Stimulated activated CD8-positive, alpha-beta memory T cell treated with anti-CD3 and anti-CD28 coated beads, Interleukin-2, amount 100 ng/mL, for 48 hours (primary cell): ENCODE data around the gene LAMB4.

ENCODE experiments used
- DNase-seq, 2 donors: peaks; one replicate each; pipeline ENCODE4 v3.0.0-alpha.2; 2020; ENCODE audit warnings: low read depth in 2 of 2

Gene LAMB4

DNA sequence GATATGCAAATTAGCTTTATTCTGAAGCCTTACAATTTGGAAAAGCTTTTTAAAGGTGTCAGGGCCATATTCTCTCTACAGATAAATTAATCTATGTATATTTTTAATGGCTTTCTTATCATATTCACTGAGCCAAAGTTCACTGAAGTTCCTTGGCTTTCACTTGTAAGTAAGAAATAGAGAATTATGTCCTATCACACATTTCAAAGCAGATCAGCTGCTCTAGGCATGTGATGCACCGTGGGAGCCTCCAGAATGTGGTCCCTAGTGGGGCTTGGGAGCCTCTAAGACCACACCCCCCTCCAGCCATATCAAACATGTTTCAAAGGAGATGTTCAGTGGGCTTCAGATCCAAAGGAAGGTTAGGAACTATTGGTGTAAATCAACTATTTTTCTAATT, 51.5 kb downstream of the LAMB4 start:
- DNase-seq = no peak

DNA sequence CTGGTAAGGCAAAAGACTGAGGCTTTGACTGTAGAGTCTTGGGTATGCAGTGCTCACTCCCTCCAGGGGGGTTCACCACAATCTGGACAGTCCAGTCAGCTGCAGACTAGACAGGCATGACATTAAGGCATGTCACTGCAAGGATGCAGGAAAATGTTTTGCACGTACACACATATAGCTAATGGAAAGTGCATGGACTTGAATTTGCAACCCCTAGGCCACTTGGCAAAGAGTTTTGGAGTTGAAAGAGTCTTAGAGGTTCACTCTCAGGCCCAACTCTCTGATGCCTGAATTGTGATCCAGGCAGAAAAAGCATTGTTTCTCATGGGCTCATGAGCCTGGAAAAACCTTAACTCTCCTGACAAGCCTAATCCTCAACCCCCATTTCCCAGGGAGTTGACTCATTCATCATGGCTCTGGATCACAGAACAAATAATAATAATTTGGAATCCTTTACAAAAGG, 51.9 kb downstream of the LAMB4 start:
- no peak for DNase-seq

DNA sequence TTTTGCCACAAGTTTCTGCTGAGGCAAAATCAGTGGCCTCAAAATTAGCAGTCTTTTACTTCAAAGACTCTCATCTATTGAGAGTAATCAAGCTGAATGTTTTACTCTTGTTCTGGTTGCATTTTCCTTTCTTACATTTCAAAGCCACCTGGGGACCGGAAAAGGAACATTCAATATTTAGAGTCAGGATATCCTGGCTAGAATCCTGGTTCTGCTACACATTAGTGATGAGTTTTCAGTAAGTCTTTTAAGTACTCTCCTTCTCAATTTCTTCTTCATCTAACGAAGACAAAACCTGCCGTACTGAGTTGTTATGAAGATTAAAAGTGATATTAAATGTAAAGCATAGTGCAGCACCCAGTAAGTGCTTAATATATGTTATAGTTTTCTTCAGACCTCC, 52.5 kb downstream of the LAMB4 start:
- DNase-seq = no peak

DNA sequence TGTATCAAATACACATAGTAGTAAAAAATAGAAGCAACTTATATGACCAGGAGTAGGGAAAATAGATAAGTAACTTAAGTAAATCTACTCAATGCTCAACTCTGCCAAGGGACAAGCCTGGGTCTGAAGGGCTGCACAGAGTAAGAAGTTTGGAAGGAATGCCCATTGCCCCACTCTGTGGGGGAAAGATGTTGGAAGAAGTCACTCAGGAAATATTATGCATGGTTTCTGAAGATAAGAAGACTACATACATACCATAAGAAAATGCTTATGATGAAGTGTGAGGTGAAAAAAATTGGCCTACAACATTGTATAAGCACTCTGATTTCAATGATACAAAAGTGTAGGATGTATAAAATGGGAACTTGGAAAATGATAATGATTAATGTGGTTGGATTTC, 54.0 kb downstream of the LAMB4 start:
- DNase-seq = no peak

DNA sequence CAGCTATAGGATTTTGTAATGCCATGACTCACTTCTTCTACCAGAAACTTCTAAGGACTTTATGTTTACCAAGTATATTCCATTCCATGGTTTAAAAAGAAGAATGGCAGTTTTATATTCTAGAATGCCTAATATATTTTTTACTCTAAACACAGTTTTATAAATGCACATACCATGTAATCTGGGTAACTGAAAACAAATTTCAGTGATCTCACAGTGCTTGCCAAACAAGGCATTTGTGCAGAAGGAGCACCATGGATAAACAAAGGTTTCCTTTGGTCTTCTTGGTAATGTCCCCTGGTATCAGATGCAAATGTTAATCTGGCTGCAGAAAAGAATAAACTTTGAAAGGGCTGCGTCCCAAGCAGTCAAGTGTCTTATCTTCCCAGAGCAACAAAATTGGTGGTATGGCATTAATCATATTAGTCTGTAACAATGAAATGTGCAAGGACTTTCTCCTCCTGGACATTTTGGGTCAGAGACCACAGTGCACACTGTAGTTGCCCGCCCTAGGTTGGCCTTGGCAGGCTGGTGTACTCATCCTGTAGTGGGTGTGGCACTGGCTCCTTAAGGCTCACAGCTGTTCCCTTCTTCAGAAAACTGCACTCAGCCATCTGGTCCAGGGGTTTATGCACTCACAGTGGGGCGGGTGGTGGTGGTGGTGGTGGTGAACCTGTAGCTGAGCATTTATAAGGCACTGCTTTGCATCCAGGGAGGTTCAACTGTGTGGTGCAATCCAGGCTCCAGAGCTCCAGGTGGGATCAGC, 56.7 kb downstream of the LAMB4 start:
- DNase-seq = no peak

DNA sequence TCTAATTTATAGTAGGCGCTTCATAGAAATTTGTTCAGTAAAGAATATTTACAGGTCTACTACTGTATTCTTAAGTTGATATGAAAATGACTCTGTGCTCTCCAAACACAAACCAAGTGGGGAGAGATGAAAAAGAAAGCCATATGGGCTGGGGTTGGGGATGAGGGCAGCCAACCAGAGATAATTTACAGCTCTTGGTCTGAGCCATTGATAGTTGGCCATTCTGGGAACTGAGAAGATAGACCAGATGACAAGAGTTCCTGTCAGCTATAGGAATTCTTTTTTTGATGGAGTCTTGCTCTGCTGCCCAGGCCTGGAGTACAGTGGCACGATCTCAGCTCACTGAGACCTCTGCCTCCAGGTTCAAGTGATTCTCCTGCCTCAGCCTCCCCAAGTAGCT, 57.4 kb downstream of the LAMB4 start:
- no peak for DNase-seq

DNA sequence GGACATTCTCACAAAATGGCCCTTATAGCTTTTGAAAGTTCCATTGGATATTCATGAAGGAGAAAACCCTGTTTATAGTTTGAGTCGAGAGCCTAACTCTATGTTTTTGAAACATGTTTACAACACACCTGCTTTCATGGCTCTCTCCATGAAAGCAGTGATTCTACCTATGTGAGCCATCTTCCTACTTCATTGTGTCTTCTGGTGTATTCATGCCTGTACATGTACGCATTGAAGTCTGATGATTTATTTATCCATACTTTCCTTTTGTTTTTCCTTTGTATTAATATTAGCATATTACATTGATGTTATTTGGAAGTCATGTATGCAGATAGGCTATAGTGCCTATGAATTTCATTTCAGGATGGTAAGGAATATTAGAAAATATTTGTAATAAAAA, 58.0 kb downstream of the LAMB4 start:
- no peak for DNase-seq

DNA sequence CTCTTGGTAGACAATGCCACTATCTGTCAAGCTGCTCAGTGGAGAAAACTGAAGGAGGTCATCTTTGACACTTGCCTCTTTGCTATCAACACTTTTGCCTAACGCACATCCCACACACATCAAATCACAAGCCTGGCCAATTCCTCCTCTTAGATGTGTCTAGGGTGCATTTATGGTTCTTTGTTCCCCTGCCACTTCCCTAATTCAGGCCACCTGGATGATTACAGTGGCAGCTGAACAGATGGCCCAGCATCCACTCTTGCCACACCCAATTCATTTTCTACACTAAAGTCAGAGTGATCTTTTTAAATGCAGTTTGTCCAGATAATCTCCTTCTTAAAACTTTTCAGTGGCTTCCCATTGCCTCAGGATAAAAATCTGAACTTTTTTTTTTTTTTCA, 58.6 kb downstream of the LAMB4 start:
- DNase-seq = no peak

DNA sequence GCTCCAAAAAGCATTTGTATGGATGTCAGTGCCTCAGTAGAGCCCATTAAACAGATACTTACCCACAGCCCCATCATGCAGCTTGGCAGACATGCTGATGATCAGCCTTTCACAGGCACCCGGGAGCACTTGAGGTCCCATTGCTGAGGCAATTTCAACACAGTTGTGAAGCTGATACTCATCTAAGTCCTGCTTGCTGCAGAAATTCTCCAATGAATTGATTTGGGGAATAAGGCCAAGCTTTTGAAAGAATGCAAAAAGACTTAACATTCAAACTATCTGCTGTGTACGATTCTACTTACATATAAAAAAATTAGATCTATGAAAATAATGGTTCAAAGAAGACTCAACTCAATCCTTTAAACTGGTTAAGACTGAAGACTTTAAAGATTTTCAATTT, 60.5 kb downstream of the LAMB4 start:
- DNase-seq = no peak

DNA sequence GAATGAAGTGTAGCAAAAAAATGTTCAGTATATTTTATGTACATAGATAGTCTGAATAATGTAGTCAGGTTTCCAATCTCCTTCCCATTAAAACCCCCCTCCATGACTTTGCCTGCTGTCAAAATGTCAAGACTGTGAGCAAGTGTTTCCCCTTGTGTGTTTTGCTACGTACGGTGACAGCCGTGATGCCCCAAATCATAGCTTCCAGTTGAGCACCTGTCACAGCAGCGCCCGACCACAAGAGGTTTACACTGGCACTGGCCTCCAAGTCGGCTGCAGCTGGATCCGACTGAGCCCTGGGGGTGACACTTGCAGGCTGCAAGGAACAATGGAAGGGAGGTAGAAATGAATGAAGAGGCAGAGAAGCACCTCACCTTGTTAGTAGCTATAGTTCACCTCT, 62.3 kb downstream of the LAMB4 start:
- no peak for DNase-seq

DNA sequence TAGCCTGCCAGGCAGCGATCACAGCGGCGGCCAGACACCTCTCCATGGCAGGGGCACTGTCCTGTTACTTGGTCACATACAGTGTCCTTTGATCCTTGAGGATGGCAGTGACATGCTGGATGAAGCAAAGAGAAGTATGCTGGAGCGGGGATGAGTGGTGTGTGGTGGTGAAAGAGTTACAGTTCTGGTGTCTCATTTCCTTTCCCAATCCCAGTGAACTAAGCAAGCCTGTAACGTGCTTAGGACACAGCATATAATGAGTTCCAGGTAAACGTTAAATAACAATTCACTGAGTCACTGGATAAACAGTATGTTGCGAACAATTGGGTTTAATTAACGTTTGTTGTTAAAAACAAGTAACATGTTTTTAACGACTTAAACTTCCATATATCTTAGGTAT, 63.7 kb downstream of the LAMB4 start:
- no peak for DNase-seq

DNA sequence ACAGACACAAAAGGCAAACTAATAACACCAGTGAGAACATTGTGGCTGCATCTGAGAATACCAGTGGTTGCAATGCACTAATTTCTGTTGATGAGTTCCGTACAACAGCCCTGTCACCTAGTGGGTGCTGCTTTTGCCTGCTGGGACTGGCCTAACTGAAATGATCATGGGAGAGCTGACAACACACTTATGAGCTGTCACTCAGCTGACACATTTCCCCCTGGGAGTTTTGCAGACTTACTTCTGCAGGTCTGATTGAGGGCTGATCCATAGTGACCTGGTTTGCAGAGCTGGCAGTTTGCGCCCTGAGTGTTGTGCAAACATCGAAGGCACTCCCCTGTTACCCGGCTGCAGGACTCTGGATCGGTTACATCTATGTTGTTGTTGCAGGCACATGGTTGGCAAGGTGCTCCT, 66.6 kb downstream of the LAMB4 start:
- no peak for DNase-seq

DNA sequence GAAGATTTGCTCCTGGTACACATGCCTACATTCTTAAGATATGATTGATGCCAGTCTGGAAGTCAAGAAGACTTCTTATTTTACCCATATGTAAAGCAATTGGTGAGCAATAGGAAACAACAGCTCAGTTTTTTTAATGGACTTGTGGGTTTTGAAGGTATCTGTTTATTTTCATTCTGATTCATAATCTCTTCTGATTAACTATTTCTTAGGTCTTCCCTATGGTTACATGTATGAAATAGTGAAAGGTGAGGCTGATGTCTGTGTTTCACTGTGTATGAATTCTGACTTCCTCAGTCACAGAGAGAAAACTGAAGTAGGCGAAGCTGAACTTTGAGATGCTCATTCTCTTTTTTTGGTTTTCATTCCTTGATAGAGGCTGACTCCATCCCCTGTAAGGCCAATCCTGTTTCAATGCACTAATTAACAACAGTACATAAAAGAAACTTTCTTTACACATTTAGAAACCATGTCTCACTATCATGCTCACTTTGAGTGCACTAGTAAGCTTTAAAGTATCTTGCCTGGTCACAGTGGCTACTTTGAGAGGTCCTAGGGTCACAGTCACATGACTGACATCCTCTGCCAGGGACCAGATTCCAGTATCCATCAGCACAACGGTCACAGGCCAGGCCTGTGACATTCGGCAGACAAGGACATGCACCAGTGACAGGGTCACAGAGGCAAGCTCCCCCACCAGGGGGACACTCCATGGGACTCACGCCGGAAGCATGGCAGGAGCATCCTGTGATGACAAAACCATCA, 67.7 kb downstream of the LAMB4 start:
- DNase-seq = no peak

DNA sequence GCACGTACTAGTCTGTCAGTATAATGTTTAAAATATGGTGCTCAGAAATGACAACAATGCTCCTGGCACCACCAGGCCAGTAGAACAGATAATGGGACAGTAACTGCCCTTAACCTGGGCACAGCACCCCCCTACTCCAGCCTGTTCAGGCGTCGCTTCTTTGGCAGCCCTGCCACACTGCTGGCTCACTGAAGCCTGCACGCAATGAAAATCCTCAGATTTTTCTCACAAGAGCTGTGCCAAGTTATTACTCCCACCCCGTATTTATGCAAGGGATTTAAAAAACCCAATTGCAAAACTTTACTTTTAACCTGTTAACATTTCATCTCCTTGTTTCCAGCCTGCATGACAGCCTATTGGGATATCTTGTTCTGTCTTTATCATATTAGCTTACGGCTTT, 70.6 kb downstream of the LAMB4 start:
- no peak for DNase-seq

DNA sequence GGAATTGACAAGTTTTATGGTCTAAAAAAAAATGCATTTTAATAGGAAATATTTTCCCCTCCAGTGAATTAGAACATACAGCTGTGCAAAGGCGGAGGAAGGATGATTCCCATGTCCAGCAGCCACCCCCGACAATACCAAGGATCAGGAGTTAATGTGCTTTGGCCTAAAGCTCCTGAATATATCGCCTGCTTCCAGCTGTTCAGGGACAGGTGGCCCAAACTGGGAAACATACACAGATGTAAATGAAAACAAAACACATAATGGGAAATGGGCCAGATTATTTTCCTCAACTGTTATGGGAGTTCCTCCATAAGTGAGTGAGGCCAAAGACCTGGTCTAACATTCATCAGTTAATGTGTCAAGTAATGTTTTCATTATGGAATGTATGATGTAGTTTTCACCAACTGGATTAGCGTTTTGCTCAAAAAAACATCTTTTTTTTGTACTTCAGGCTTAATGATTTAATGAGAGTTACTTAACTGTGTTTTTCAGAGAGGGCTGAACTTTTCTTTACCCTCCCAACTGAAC, 72.1 kb downstream of the LAMB4 start:
- no peak for DNase-seq

DNA sequence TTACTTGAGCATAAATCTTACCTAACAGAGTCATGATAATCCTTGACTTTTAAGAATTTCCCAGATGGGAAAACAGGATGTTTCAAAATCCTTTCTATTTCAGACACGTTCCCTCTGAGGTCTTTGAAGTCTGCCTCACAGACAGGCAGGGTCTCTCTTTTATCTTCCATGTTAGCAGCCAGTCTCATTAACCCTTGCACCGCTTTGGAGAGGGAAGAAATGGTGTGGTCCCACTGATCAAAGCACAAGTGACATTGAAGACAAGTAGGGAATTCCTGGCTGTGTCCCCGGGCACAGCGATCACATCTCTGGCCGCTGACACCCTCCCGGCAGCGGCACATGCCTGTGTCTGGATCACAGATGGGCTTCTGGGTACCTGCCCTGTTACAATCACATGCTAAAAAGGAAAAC, 74.5 kb downstream of the LAMB4 start:
- DNase-seq = no peak

DNA sequence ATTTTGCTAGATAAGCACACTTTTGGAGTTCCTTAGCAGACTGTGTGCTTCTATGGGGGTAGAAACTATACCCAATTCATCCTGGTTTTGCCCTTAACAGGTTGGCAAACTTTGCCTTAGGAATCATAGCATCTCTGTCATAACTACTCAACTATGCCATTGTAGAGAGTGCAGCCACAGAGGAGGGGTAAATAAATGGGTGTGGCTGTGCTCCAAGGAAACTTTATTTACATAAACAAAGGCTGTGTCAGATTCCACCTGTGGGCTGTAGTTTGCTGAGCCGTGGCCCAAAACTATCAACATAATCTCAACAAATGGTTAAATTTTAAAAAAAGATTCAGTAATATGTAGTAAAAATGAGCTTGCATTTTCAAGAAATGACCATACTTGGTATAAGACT, 75.6 kb downstream of the LAMB4 start:
- DNase-seq = no peak

DNA sequence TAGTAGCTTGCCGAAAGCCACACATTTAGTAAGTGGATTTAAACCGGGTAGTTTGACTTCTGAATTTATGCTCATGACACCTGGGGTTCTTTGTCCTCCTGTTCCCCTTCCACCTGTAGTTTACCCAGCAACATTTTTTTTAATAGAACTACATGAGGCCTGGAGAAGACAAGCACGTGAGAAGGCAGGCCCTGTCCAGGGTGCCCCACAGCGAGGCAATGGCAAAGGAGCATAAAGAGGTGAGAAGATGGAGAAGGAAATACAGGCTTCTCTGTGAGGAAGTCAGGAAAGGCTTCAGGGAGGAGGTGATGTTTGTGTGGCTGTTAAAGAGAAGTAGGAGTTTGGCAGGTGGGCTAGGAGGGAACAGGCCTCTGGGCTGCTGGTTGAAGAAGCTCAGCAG, 76.9 kb downstream of the LAMB4 start:
- DNase-seq = no peak

DNA sequence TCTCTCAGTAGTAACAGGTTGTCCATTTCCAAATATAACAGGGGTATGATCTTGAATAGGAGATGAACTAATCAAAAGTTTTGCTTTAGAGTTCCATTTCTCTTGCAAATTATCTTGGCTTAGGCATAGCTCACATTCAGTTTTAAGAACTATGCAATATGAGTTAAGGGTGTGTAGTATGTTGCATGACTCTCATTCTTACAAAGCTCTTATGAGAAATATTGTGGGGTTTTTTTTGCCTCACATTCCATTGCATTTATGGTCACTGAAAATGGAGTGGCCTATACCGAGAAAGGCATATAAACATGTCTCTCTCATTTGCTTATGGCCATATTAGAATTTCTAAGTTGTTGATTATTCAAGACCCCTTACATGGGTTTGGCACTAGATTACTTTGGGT, 78.7 kb downstream of the LAMB4 start:
- no peak for DNase-seq

DNA sequence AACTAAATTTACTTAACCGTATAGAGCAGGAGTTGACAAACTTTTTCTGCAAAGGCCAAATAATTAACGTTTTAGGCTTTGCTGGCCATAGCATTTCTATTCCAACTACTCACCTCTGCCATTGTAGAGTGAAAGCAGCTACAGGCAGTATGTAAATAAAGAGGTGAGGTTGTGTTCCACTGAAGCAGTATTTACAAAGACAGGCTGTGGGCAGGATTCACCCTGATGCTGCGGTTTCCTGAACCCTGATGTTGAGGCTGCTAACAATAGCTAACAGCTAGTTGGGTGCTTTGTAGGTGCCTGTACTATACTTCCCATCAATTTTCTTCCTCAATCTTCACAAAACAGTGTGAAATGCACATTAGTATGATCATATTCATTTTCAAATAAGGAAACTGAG, 80.2 kb downstream of the LAMB4 start:
- DNase-seq = no peak

DNA sequence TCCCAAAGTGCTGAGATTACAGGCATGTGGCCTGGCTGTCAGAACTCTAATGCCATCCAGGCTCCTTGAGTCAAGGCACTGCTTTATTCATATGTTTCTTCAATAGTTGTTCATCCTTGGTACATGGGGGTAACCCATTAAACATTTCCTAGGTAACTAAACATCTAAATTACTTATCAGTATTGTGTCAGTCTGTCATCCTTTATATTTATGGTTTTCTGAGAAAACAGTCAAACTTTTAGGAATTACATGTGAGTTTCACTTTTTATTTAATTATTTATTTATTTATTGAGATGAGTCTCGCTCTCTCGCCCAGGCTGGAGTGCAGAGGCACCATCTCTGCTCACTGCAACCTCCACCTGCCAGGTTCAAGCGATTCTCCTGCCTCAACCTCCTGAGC, 81.7 kb downstream of the LAMB4 start:
- DNase-seq = no peak

DNA sequence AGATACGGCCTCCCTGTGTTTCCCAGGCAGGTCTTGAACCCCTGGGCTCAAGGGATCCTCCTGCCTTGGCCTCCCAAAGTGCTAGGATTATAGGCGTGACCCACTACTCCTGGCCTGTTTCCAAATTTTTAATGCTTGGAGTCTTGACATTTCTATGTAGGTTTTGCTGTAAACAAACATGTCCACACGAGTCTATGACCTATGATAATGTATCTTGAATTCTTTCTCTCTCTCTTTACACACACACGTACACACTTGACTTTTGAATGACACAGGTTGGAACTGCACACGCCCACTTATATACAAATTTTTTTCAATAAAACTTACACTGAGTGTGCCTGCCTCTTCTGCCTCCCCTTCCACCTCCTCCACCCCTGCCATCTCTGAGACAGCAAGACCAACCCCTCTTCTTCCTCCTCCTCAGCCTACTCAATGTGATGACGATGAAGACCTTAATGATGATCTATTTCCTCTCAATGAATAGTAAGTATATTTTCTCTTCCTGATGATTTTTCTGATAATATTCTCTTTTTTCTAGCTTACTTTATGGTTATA, 83.1 kb downstream of the LAMB4 start:
- no peak for DNase-seq

DNA sequence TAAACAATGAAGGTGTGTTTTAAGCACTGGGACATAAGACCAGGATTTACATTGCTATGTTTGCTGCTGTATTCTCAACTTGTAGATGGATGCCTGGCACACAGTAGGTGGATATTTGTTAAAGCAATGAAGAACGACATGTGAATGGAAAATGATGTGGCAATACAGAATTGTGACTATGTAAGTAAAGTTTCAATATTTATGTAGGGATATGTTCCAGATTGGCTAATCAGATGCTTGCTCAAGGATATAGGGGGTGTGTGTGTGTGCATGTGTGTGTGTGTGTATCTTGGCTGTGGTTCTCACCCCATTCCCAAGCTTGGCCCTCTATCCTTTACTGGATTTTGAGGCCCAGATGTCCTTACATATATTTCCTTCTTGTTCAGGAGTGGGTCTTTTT, 84.5 kb downstream of the LAMB4 start:
- no peak for DNase-seq
